ENCODE measurements around the gene TBRG4.
A peak's percentile ranks its signal among the peaks of the same experiment; 100 is the strongest.

Gene TBRG4
- total RNA-seq, result 68.5 to 75.7 (median 70.9) reads per million in 3 donors

GRCh38 chr7:45111298-45112223 lies at the start of gene TBRG4:
Gene TBRG4 (minus strand): TSS chr7:45111697. CDS start chr7:45109237, 2,460 bp downstream.
- Histone ChIP-seq H3K4me3 (ENCODE audit: insufficient read depth, low read depth, low read length, poor library complexity, severe bottlenecking) (peak within 1 kb of the TSS; percentile 67), H3K27ac (ENCODE audit: insufficient read depth, low read length, poor library complexity, severe bottlenecking) (peak within 1 kb of the TSS; percentile 96), H3K9me3 (ENCODE audit: control insufficient read depth, low read length) (no peaks in the 10 kb centered on the region), H3K36me3 (ENCODE audit: control insufficient read depth, insufficient read depth, low read length) (peaks cover 26% of the 10 kb centered on the region), H3K27me3 (replicated peaks; ENCODE audit: control insufficient read depth, insufficient read depth, low read length, poor library complexity, severe bottlenecking) (no peaks in the 10 kb centered on the region), H3K4me1 (ENCODE audit: control insufficient read depth, insufficient read depth, low read length, poor library complexity, severe bottlenecking) (peaks cover 30% of the 10 kb centered on the region)
- DNase-seq, result peak; percentile 85 to 90 (median 88)

- Histone ChIP-seq H3K27ac (ENCODE audit: insufficient read depth, low read length, poor library complexity, severe bottlenecking) (no peak overlapping the region), H3K27me3 (replicated peaks; ENCODE audit: control insufficient read depth, insufficient read depth, low read length, poor library complexity, severe bottlenecking) (peaks cover 11% of the 10 kb centered on the region), H3K36me3 (ENCODE audit: control insufficient read depth, insufficient read depth, low read length) (no peaks in the 10 kb centered on the region), H3K4me3 (ENCODE audit: insufficient read depth, low read depth, low read length, poor library complexity, severe bottlenecking) (no peak overlapping the region), H3K9me3 (ENCODE audit: control insufficient read depth, low read length) (no peaks in the 10 kb centered on the region), H3K4me1 (ENCODE audit: control insufficient read depth, insufficient read depth, low read length, poor library complexity, severe bottlenecking) (peaks cover 4% of the 10 kb centered on the region)
- no peak for DNase-seq
These were observed 49.6 kb upstream of the TBRG4 start for GRCh38 chr7:45161138-45161537.

- no peak for DNase-seq
- H3K4me1 ChIP-seq (ENCODE audit: control insufficient read depth, insufficient read depth, low read length, poor library complexity, severe bottlenecking), result peaks cover 4% of the 10 kb centered on the region
- no peak overlapping the region for H3K4me3 ChIP-seq (ENCODE audit: insufficient read depth, low read depth, low read length, poor library complexity, severe bottlenecking)
- no peak overlapping the region for H3K27ac ChIP-seq (ENCODE audit: insufficient read depth, low read length, poor library complexity, severe bottlenecking)
- H3K36me3 ChIP-seq (ENCODE audit: control insufficient read depth, insufficient read depth, low read length), result no peaks in the 10 kb centered on the region
- peaks cover 11% of the 10 kb centered on the region for H3K27me3 ChIP-seq (replicated peaks; ENCODE audit: control insufficient read depth, insufficient read depth, low read length, poor library complexity, severe bottlenecking)
- H3K9me3 ChIP-seq (ENCODE audit: control insufficient read depth, low read length), result no peaks in the 10 kb centered on the region
These were observed 49.0 kb upstream of the TBRG4 start for GRCh38 chr7:45160417-45160881.

GRCh38 chr7:45159296-45159695 lies 47.8 kb upstream of the TBRG4 start:
- Histone ChIP-seq H3K9me3 (ENCODE audit: control insufficient read depth, low read length) (no peaks in the 10 kb centered on the region), H3K27me3 (replicated peaks; ENCODE audit: control insufficient read depth, insufficient read depth, low read length, poor library complexity, severe bottlenecking) (peaks cover 11% of the 10 kb centered on the region), H3K27ac (ENCODE audit: insufficient read depth, low read length, poor library complexity, severe bottlenecking) (no peak overlapping the region), H3K4me1 (ENCODE audit: control insufficient read depth, insufficient read depth, low read length, poor library complexity, severe bottlenecking) (peaks cover 4% of the 10 kb centered on the region), H3K36me3 (ENCODE audit: control insufficient read depth, insufficient read depth, low read length) (no peaks in the 10 kb centered on the region), H3K4me3 (ENCODE audit: insufficient read depth, low read depth, low read length, poor library complexity, severe bottlenecking) (no peak overlapping the region)
- no peak for DNase-seq

- no peak for DNase-seq
- H3K9me3 ChIP-seq (ENCODE audit: control insufficient read depth, low read length), result no peaks in the 10 kb centered on the region
These were observed 47.0 kb upstream of the TBRG4 start for GRCh38 chr7:45158471-45158870.

GRCh38 chr7:45157653-45158401 lies 46.3 kb upstream of the TBRG4 start, which contains the start of gene RAMP3:
Gene RAMP3 (plus strand): TSS chr7:45157791. CDS start chr7:45157829, 38 bp downstream.
- DNase-seq, result no peak
- Histone ChIP-seq H3K4me3 (ENCODE audit: insufficient read depth, low read depth, low read length, poor library complexity, severe bottlenecking) (no peak within 1 kb of the TSS), H3K27me3 (replicated peaks; ENCODE audit: control insufficient read depth, insufficient read depth, low read length, poor library complexity, severe bottlenecking) (peaks cover 11% of the 10 kb centered on the region)

More at GRCh38 chr7:45158471-45158870, 47.0 kb upstream of the TBRG4 start:
- no peaks in the 10 kb centered on the region for H3K36me3 ChIP-seq (ENCODE audit: control insufficient read depth, insufficient read depth, low read length)
- H3K27me3 ChIP-seq (replicated peaks; ENCODE audit: control insufficient read depth, insufficient read depth, low read length, poor library complexity, severe bottlenecking), result peaks cover 11% of the 10 kb centered on the region
- H3K4me1 ChIP-seq (ENCODE audit: control insufficient read depth, insufficient read depth, low read length, poor library complexity, severe bottlenecking), result peaks cover 4% of the 10 kb centered on the region
- H3K4me3 ChIP-seq (ENCODE audit: insufficient read depth, low read depth, low read length, poor library complexity, severe bottlenecking), result no peak overlapping the region
- H3K27ac ChIP-seq (ENCODE audit: insufficient read depth, low read length, poor library complexity, severe bottlenecking), result no peak overlapping the region

GRCh38 chr7:45157286-45157652 lies 45.8 kb upstream of the TBRG4 start:
- H3K4me3 ChIP-seq (ENCODE audit: insufficient read depth, low read depth, low read length, poor library complexity, severe bottlenecking), result no peak overlapping the region
- no peak for DNase-seq
- no peak overlapping the region for H3K27ac ChIP-seq (ENCODE audit: insufficient read depth, low read length, poor library complexity, severe bottlenecking)
- no peaks in the 10 kb centered on the region for H3K9me3 ChIP-seq (ENCODE audit: control insufficient read depth, low read length)
- peaks cover 4% of the 10 kb centered on the region for H3K4me1 ChIP-seq (ENCODE audit: control insufficient read depth, insufficient read depth, low read length, poor library complexity, severe bottlenecking)
- no peaks in the 10 kb centered on the region for H3K36me3 ChIP-seq (ENCODE audit: control insufficient read depth, insufficient read depth, low read length)
- H3K27me3 ChIP-seq (replicated peaks; ENCODE audit: control insufficient read depth, insufficient read depth, low read length, poor library complexity, severe bottlenecking), result peaks cover 11% of the 10 kb centered on the region

More at GRCh38 chr7:45157653-45158401, 46.3 kb upstream of the TBRG4 start, which contains the start of gene RAMP3:
- Histone ChIP-seq H3K9me3 (ENCODE audit: control insufficient read depth, low read length) (no peaks in the 10 kb centered on the region), H3K4me1 (ENCODE audit: control insufficient read depth, insufficient read depth, low read length, poor library complexity, severe bottlenecking) (peaks cover 4% of the 10 kb centered on the region), H3K36me3 (ENCODE audit: control insufficient read depth, insufficient read depth, low read length) (no peaks in the 10 kb centered on the region), H3K27ac (ENCODE audit: insufficient read depth, low read length, poor library complexity, severe bottlenecking) (no peak within 1 kb of the TSS)

GRCh38 chr7:45156516-45157272 lies 45.2 kb upstream of the TBRG4 start:
- H3K4me3 ChIP-seq (ENCODE audit: insufficient read depth, low read depth, low read length, poor library complexity, severe bottlenecking), result no peak overlapping the region
- H3K9me3 ChIP-seq (ENCODE audit: control insufficient read depth, low read length), result no peaks in the 10 kb centered on the region
- no peak for DNase-seq
- peaks cover 11% of the 10 kb centered on the region for H3K27me3 ChIP-seq (replicated peaks; ENCODE audit: control insufficient read depth, insufficient read depth, low read length, poor library complexity, severe bottlenecking)
- peaks cover 4% of the 10 kb centered on the region for H3K4me1 ChIP-seq (ENCODE audit: control insufficient read depth, insufficient read depth, low read length, poor library complexity, severe bottlenecking)
- no peaks in the 10 kb centered on the region for H3K36me3 ChIP-seq (ENCODE audit: control insufficient read depth, insufficient read depth, low read length)
- H3K27ac ChIP-seq (ENCODE audit: insufficient read depth, low read length, poor library complexity, severe bottlenecking), result no peak overlapping the region

GRCh38 chr7:45155941-45156340 lies 44.4 kb upstream of the TBRG4 start:
- peaks cover 11% of the 10 kb centered on the region for H3K27me3 ChIP-seq (replicated peaks; ENCODE audit: control insufficient read depth, insufficient read depth, low read length, poor library complexity, severe bottlenecking)
- H3K9me3 ChIP-seq (ENCODE audit: control insufficient read depth, low read length), result no peaks in the 10 kb centered on the region
- H3K4me1 ChIP-seq (ENCODE audit: control insufficient read depth, insufficient read depth, low read length, poor library complexity, severe bottlenecking), result peaks cover 4% of the 10 kb centered on the region
- no peak overlapping the region for H3K27ac ChIP-seq (ENCODE audit: insufficient read depth, low read length, poor library complexity, severe bottlenecking)
- H3K4me3 ChIP-seq (ENCODE audit: insufficient read depth, low read depth, low read length, poor library complexity, severe bottlenecking), result no peak overlapping the region
- no peak for DNase-seq
- H3K36me3 ChIP-seq (ENCODE audit: control insufficient read depth, insufficient read depth, low read length), result no peaks in the 10 kb centered on the region

Data from effector memory CD4-positive, alpha-beta T cell (primary cell).